IPS-15b (cell line): Measurements from ENCODE around the gene SH3RF1.

ENCODE experiments used
- H3K27me3 ChIP-seq: one replicate; pipeline ENCODE4 v1.6.1; 2013; ENCODE audit warnings: low read length; ENCODE audit not compliant: control insufficient read depth, insufficient read depth
- H3K36me3 ChIP-seq: one replicate; pipeline ENCODE4 v1.6.1; 2013; ENCODE audit warnings: low read length; ENCODE audit not compliant: control insufficient read depth, insufficient read depth
- H3K4me1 ChIP-seq: one replicate; pipeline ENCODE4 v1.6.1; 2013; ENCODE audit warnings: mild to moderate bottlenecking, low read length; ENCODE audit not compliant: control insufficient read depth, insufficient read depth
- H3K4me3 ChIP-seq: one replicate; pipeline ENCODE4 v1.5.1; 2013; ENCODE audit warnings: low read depth, low read length
- H3K9ac ChIP-seq: one replicate; pipeline ENCODE4 v1.6.1; 2013; ENCODE audit warnings: low read depth, mild to moderate bottlenecking, low read length
- H3K9me3 ChIP-seq: one replicate; pipeline ENCODE4 v1.6.1; 2013; ENCODE audit warnings: mild to moderate bottlenecking, low read length; ENCODE audit not compliant: control insufficient read depth, insufficient read depth

SH3RF1 gene

DNA sequence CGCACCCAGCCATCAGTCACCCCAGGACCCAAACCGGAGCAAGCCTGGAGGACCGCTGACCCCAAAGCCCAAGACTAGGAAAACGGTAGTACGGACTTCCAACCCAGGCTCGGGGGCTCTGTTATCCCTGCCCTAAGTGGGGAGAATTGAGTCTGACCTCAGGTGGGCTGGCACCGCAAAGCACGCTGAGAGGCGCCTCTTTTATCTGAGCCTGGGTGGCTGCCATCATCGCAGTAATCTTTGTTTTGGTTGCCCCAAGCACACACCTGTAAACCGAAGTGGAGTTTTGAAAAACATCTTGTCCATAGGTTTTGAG lies 894 bp upstream of the SH3RF1 start:
- peaks cover 12% of the 10 kb centered on the region for H3K27me3 ChIP-seq
- peak overlapping the region; percentile 88 for H3K4me3 ChIP-seq
- H3K4me1 ChIP-seq: peaks cover 9% of the 10 kb centered on the region
- no peaks in the 10 kb centered on the region for H3K9me3 ChIP-seq
- H3K36me3 ChIP-seq: no peaks in the 10 kb centered on the region
- H3K9ac ChIP-seq: peak overlapping the region; percentile 77

DNA sequence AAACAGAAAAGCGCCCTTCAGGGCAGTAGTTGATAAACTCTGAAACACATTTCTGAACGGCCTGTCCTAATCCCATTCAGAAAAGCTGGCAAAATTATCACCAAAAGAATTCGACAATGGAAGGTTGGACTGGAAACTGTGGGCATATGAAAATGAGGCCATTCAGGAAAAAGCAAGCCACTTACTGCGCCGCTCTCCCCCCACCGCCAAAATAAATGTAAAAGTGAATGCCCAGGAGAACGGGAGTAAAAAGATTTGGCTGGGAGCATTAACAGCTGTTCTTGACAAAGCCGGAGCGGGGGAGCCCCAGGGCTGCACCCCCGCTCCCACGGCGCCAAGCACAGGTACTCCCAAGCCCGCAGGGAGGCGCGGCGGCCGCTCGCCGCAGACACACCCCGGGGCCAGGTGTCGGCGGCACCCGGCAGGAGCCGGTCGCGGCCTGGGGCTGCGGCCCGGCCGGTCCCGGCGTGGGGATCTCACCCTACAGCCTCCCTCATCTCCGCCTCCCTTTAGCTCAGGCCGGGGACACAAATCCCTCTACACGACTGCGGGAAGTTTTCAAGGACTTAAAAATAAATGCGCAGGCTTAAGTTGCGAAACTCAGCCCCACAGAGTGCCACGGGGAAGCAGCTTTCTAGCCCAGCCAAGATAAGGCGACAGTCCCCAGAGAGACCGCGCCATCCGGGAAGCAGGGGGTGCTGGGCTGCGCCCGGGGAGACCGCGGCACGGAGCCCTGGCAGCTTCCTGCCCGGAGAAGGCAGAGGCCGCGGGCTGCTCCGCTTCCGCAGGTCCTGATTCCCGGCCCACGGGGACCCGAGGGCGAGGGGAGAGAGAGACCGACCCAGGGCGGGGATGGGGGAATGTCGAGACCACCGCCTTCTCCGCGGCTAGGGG lies 593 bp downstream of the SH3RF1 start:
- no peaks in the 10 kb centered on the region for H3K9me3 ChIP-seq
- H3K9ac ChIP-seq: peak overlapping the region; percentile 85
- H3K27me3 ChIP-seq: peaks cover 12% of the 10 kb centered on the region
- peak overlapping the region; percentile 88 for H3K4me3 ChIP-seq
- H3K36me3 ChIP-seq: no peaks in the 10 kb centered on the region
- H3K4me1 ChIP-seq: peaks cover 13% of the 10 kb centered on the region

DNA sequence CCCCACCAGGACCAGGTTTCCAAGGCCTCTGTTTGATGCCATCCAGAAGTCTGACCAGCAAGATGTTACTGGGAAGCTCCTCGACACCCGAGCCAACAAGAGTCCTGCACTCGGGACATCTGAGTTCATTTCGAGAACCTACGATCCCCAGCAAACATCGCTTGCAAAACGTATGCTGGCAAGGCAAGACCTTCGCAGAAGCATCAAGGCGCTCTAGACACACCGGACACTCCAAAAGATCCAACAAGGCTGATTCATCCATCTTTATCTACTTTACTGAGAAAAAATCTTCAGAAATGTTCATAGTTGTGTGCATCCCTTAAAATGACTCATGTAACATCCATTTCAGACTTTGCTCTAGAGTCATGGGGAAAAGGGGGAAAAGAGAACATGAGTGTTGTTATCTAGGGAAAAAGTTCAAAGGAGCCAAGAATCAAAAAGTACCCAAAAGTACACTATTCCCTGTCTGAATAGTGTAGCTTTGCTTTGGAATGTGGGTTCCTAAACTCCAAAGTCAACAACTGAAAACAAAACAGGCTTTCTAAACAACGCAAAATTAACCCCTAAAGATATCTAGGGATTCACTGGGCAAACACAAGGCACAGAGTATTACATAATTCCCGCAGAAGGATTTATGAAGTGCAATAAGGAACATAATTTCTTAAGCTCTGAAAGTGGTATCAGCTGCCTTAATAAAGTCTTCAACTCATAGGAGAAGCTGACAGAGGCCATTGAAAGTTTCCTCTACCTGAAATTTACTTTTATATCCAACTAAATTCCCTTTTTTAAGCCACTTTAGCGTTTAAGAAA lies 1.6 kb downstream of the SH3RF1 start:
- Histone ChIP-seq H3K36me3 (no peaks in the 10 kb centered on the region), H3K27me3 (peaks cover 12% of the 10 kb centered on the region), H3K4me3 (peak overlapping the region; percentile 88), H3K4me1 (peaks cover 13% of the 10 kb centered on the region), H3K9me3 (no peaks in the 10 kb centered on the region), H3K9ac (no peak overlapping the region)

DNA sequence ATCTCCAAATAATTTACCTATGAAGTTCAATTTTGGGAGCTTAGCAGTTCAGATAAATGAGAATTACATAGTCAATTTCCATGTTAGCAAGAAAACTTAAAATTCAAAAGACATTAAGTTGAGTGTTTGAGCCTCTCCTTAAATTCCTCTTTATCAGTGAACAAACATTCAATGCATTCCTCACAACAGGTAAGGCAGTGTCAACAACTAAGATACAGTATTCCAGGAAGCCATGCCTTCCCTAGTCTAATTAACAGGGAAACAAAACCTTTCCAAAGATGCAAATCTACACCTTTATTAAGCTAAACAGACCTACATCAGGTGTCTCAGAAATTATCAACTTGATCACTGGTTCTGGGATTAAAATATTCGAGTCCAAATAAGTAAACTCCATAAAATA lies 3.7 kb downstream of the SH3RF1 start:
- H3K27me3 ChIP-seq: peaks cover 5% of the 10 kb centered on the region
- no peaks in the 10 kb centered on the region for H3K9me3 ChIP-seq
- H3K4me3 ChIP-seq: no peak overlapping the region
- H3K4me1 ChIP-seq: peaks cover 13% of the 10 kb centered on the region
- H3K36me3 ChIP-seq: no peaks in the 10 kb centered on the region
- H3K9ac ChIP-seq: no peak overlapping the region

DNA sequence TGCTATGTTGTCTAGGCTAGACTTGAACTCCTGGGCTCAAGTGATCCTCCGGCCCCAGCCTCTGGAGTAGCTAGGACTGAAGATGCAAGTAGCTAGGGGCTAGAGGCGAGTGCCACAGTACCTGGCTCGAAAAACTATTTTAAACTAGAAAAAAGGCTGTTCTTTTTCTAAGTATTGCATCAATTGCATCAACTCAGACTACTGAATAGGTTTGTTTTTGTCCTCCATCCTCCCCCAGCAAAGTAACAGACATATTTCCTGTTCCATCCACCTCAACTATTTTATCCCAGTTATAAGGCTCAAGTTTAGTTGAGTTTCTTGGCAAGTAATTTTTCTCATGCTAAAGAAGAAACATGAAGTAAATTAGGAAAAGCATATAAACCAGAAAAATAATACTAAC lies 4.1 kb downstream of the SH3RF1 start:
- no peak overlapping the region for H3K4me3 ChIP-seq
- no peaks in the 10 kb centered on the region for H3K9me3 ChIP-seq
- no peak overlapping the region for H3K9ac ChIP-seq
- H3K4me1 ChIP-seq: peaks cover 13% of the 10 kb centered on the region
- peaks cover 2% of the 10 kb centered on the region for H3K27me3 ChIP-seq
- no peaks in the 10 kb centered on the region for H3K36me3 ChIP-seq

DNA sequence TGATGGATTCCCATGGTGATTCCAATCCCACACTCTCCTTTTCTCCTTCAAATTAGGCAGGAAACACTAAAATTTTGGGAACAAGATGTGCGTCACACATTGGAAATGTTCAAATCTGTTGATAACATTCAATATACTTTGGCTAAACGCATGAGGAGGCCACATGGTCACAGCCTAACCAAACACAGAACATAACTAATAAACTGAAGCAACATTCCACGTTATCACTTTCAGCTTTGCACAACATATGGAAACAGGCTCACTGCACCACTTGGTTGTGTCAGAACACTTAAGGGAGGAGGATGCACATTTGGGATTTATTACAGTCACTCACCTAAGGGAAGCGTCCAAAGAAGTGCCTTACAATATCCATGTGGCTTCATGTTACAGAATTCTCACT lies 4.7 kb downstream of the SH3RF1 start:
- H3K36me3 ChIP-seq: no peaks in the 10 kb centered on the region
- H3K9ac ChIP-seq: no peak overlapping the region
- no peak overlapping the region for H3K4me3 ChIP-seq
- H3K27me3 ChIP-seq: peaks cover 2% of the 10 kb centered on the region
- peaks cover 13% of the 10 kb centered on the region for H3K4me1 ChIP-seq
- no peaks in the 10 kb centered on the region for H3K9me3 ChIP-seq

DNA sequence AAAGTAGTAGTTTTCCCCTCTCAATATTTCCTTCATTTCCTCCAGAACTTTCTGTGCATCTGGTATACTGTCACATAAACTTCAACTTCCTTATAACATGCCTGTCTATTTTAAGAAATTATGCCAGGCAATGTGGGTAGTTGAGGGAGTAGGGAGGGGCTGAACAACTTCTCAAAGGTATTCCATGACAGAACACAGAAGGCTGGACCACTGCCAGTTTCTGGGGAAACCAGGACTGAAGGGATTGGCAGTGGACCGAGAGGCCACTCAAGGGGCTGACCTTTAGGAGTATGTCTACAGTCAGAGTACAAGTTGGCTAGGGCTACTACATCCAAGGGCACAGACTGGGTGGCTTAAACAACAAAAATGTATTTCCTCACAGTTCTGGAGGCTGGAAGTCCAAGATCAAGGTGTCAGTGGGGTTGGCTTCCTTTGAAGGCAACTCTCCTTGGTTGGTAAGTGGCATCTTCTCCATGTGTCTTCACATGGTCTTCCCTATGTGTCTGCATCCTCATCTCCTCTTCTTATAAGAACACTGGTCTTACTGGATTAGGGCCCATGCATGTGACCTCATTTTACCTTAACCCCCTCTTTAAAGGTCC lies 6.9 kb downstream of the SH3RF1 start:
- no peak overlapping the region for H3K9ac ChIP-seq
- H3K36me3 ChIP-seq: no peaks in the 10 kb centered on the region
- H3K9me3 ChIP-seq: no peaks in the 10 kb centered on the region
- no peak overlapping the region for H3K4me3 ChIP-seq
- peaks cover 8% of the 10 kb centered on the region for H3K4me1 ChIP-seq
- H3K27me3 ChIP-seq: no peaks in the 10 kb centered on the region

DNA sequence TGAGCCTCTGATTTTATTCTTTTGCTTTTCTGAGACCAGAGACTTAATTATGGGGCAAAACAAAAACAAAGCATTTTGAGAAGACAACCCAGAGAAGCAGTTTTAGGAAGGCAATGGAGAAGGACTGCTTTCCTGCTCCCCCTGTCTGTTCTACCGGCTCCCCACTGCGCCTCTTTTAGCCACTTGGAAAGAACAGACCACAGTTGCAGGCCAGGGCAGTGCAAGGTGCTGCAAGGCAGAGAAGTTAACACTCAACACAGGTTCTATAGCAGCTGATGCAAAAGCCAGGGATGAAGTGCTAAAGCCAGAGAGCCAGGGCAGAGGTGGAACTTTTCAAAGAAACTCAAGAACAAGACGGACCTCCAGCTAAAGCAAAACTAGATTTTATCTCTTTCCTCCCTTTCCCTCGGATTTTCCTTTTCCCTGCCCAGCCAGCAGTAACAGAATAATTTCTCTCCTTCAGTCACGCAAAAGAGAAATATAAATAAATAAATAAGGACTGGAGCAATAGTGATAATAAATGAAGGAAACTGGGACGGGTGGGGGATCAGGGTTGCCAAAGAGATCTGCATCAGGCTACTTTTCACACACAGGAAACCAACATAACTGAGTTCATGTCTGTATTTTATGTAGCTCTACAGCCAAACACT lies 10.4 kb downstream of the SH3RF1 start:
- Histone ChIP-seq H3K9ac (no peak overlapping the region), H3K4me3 (no peak overlapping the region), H3K27me3 (no peaks in the 10 kb centered on the region), H3K4me1 (peaks cover 10% of the 10 kb centered on the region), H3K36me3 (no peaks in the 10 kb centered on the region), H3K9me3 (no peaks in the 10 kb centered on the region)

DNA sequence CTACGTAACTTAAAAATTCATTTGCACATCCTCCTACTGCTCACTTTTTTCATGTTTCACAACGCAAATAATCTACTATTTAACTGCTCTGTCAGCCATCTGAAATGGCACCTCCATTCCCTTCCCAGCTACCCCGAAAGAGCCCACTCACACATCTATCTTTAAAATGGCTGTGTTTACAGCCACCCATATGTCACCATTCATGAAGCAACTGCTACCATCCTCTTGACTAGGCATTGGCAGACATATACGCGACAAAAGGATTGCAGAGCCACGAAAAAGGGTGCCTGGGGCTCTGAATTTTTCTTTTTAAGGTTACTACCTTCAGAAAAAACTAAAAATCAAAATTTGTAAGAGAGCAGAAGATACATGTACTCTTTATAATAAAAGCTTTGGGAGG lies 11.5 kb downstream of the SH3RF1 start:
- Histone ChIP-seq H3K4me3 (no peak overlapping the region), H3K4me1 (peaks cover 13% of the 10 kb centered on the region), H3K9me3 (no peaks in the 10 kb centered on the region), H3K27me3 (no peaks in the 10 kb centered on the region), H3K36me3 (no peaks in the 10 kb centered on the region), H3K9ac (no peak overlapping the region)

DNA sequence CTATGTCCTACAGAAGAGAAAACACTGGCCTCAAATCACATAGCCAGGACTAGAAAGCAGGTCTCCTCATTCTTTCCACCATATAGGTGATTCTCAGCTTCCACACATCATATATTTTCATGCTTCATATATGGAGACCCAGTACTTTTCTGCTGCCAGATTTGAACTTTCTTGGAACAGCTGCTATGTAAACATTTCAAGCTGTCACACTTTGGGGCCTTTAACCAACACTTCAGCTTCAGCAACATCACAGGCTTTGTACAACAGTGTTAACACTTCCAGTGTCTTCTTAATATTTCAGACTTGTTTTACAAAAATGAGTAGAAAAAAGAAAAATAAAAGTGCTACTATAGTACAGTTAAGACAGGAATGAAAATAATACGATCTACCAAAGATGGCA lies 12.6 kb downstream of the SH3RF1 start:
- no peak overlapping the region for H3K9ac ChIP-seq
- H3K9me3 ChIP-seq: no peaks in the 10 kb centered on the region
- peaks cover 15% of the 10 kb centered on the region for H3K4me1 ChIP-seq
- H3K27me3 ChIP-seq: no peaks in the 10 kb centered on the region
- H3K4me3 ChIP-seq: no peak overlapping the region
- no peaks in the 10 kb centered on the region for H3K36me3 ChIP-seq

DNA sequence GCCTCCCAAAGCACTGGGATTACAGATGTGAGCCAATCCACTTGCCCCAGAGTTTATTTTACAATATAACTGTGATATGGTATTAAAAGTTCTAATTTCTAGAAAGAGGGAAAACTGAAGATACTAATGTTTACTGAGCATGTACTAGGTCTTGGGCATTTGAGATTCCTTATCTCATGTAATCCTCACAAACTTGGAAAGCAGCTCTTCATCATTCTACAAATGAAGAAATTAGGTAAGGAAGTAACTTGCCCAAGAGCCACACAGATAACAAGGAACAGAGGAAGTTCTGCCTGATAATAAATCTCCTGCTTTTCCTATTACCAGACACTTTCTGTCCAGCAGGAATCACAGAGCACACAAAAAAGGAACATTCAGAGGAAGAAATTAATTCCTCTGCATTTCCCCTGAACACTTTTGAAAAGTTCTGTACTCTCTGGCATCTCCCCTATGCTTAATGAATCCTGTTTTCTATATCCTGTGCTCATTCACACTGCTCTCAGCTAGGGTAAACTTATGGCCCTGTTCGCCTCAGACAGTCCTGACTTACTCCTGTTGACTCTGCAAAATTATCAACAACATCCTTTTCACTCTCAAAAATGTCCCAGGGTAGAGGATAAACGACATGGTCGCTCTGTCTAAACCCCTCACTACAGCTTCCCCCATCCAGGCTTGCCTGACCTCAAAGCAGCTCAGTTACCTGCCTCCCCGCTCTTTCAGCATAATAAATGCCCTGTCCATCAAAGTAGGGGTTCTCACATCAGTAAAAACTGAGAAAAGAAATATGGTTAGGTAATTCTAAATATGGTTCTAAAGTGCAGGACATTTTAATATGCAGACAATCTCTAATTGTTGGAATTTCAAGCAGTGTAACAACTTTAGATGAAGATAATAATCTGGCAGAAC lies 13.6 kb downstream of the SH3RF1 start:
- Histone ChIP-seq H3K4me3 (no peak overlapping the region), H3K27me3 (no peaks in the 10 kb centered on the region), H3K4me1 (peaks cover 24% of the 10 kb centered on the region), H3K36me3 (no peaks in the 10 kb centered on the region), H3K9me3 (no peaks in the 10 kb centered on the region), H3K9ac (peak overlapping the region; percentile 16)
